Ovary (tissue), 9 donors: ENCODE results near the gene AGO3. TPM values are rescaled to one million over a fixed set of nuclear protein-coding genes. Genes with fewer than 3 reads are reported as not detected.

Source experiments
- DNase-seq, 5 donors: peaks; one replicate each; pipeline ENCODE4 v3.0.0-alpha.2; 2019 to 2020
- H3K27ac ChIP-seq, 2 donors: fragments of 200-600 bp; one replicate each; pipeline versions ENCODE4 v1.5.1 to v1.8.0; 2019 to 2022
- H3K27me3 ChIP-seq: fragments of 200-600 bp; one replicate; pipeline ENCODE4 v1.8.0; 2022
- H3K36me3 ChIP-seq: fragments of 200-600 bp; sonication (generic); one replicate; pipeline ENCODE4 v1.5.1; 2019
- H3K4me1 ChIP-seq: one replicate; pipeline ENCODE4 v1.8.1; 2013; ENCODE audit warnings: mild to moderate bottlenecking, moderate library complexity; ENCODE audit not compliant: insufficient read depth
- H3K4me3 ChIP-seq: fragments of 200-600 bp; sonication (generic); one replicate; pipeline ENCODE4 v1.5.1; 2017
- H3K9me3 ChIP-seq, 2 donors: fragments of 200-600 bp in 1 of 2; sonication (generic) in 1 of 2; one replicate each; pipeline versions ENCODE4 v1.5.1 to v1.8.1; 2013 to 2019; ENCODE audit warnings: mild to moderate bottlenecking in 1 of 2, moderate library complexity in 1 of 2
- EP300 ChIP-seq: sonication (generic); formaldehyde crosslinking; IDR thresholded peaks from one replicate; pipeline ENCODE4 v1.6.1; 2017; ENCODE audit warnings: antibody characterized with exemption
- POLR2A ChIP-seq: fragments of 450-650 bp; IDR thresholded peaks from one replicate; pipeline ENCODE4 v1.6.1; 2017; ENCODE audit warnings: antibody characterized with exemption, mild to moderate bottlenecking, moderate library complexity
- WGBS, 3 donors: extraction: QIAGEN DNeasy Blood & Tissue Kit in 1 of 3; methylation state at CpG; one replicate each; pipeline versions ENCODE4 v1.1.5 to v1.1.7; 2013 to 2017; 5-methylcytosine and 5-hydroxymethylcytosine counted together
- intact Hi-C, 4 donors: fragments of 100-400 bp; cut with DNase I; formaldehyde crosslinking; loops; one replicate each; pipeline versions ENCODE4 v1.11.0 to v1.15.1; 2022 to 2023
- polyA plus RNA-seq, 2 donors: library from polyadenylated mRNA; stranded (reverse); fragments of 200-250 nt in 1 of 2; fragments of 350-450 nt in 1 of 2; fragmentation: Illumina TruSeq in 1 of 2; extraction: RNeasy Lipid Tissue Mini Kit (QIAGEN cat#74804) in 1 of 2; gene quantifications; one replicate each; pipeline ENCODE4 v1.2.3, GENCODE V29; 2013 to 2014
- total RNA-seq, 7 donors: library from RNA; depleted of rRNA in 2 of 7; stranded (reverse); fragments of >200 nt in 2 of 7; fragmentation: NEBNext Ultra II Directional in 3 of 7; extraction: Animal tissue kit (Norgen Biotek cat#: 25700) in 3 of 7; gene quantifications; one replicate each; pipeline versions ENCODE4 v1.1.0 to v1.2.4, GENCODE V29; 2016 to 2023
- TF ChIP-seq, protein P1 (sequence below), 3 donors: fragments of 450-650 bp in 2 of 3; fragments of 200-600 bp in 1 of 3; IDR thresholded peaks; one replicate each; pipeline versions ENCODE4 v1.5.1 to v1.8.0; 2016 to 2022; ENCODE audit warnings: antibody characterized with exemption in 3 of 3, mild to moderate bottlenecking in 1 of 3
- donor health status: DM: no; HTN: no; CAD: no; lungs with moderate emphysema.
- donor health status: DM: no; HTN: no; CAD: no.
- donor health status: Bipolar disorder and iron deficiency.
- donor health status: DM: yes; HTN: yes; CAD: no.
- donor health status: DM: no; HTN: no; CAD: no.
- donor health status: DM: yes; HTN: yes; CAD: no.

Gene AGO3
- total and polyA plus RNA-seq, 9 donors, result 3.8 to 44.1 (median 30.7) TPM

DNA sequence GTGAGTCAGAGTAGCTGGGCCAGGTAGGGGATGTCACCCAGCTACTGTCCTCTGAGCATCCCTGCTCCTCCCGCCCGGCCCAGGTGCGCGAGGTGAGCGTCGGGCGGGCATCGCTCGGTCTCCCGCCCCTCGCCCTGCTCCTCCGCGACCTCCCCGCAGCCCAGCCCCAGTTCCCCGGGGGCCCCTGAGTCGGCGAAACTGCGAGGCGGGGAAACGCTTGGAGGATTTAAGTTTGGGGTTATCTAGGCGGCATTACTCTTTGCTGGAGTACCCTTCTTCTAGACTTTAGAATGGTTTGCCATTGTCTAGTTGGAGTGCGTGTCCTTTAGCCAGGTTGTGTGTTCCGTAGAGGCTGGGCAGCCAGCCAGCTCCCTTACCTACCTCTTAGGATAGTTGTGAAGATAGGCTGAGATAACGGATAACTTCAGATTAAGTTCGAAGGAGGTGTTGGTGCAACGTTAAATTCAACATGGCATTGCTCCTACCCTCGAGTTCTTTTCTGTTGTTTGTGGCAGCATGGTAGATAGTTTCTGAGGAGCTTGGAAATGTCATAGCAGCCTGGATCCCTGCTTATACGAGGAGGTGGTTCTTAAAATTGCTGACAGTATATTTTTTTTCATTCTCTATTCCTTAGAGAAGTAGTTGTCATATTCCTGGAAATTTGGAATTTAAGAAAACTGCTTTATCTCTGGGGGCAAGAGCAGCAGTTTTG is 697 bp downstream of the AGO3 start:
- no peaks in the 10 kb centered on the region for H3K27me3 ChIP-seq
- intact Hi-C loops, result no loop called here
- H3K36me3 ChIP-seq, result no peaks in the 10 kb centered on the region
- WGBS, 3 donors, result 0 to 1% (median 0%) methylated on average over 28 of the region's 28 CpGs
- no peak for TF ChIP-seq EP300
- TF ChIP-seq, protein P1, sequence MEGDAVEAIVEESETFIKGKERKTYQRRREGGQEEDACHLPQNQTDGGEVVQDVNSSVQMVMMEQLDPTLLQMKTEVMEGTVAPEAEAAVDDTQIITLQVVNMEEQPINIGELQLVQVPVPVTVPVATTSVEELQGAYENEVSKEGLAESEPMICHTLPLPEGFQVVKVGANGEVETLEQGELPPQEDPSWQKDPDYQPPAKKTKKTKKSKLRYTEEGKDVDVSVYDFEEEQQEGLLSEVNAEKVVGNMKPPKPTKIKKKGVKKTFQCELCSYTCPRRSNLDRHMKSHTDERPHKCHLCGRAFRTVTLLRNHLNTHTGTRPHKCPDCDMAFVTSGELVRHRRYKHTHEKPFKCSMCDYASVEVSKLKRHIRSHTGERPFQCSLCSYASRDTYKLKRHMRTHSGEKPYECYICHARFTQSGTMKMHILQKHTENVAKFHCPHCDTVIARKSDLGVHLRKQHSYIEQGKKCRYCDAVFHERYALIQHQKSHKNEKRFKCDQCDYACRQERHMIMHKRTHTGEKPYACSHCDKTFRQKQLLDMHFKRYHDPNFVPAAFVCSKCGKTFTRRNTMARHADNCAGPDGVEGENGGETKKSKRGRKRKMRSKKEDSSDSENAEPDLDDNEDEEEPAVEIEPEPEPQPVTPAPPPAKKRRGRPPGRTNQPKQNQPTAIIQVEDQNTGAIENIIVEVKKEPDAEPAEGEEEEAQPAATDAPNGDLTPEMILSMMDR (IDR thresholded peaks at IDR 0.05), result no peak
- TF ChIP-seq POLR2A, result no peak
- no peaks in the 10 kb centered on the region for H3K9me3 ChIP-seq
- peak overlapping the region; percentile 94 to 99 for H3K27ac ChIP-seq
- H3K4me3 ChIP-seq, result peak overlapping the region; percentile 82
- no peaks in the 10 kb centered on the region for H3K4me1 ChIP-seq
- peak in 4 of 5 donors; percentile 20 to 61 (median 47) for DNase-seq

DNA sequence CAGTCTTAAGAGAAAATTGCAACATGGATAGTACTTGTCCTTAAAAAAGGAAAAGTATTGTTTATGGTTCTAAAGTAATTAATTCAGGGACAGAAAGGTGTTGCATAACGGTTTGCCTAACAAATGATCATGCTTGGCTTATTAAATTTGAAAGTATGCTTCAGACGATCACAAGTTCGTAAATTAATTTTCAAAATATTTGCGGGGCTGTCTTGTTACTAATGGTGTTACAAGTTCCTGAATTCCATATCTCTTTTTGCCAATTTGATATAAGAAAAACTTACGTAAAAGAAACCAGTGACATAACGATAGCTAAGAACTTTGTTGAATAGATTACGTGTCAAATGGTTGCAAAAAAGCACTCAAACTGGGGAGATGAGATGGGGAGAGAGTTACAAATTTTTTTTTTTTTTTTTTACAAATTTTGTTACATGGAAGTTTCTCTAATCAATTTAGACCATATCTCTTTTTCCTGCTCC is 1.3 kb downstream of the AGO3 start:
- H3K36me3 ChIP-seq, result no peaks in the 10 kb centered on the region
- intact Hi-C loops, result no loop called here
- no peak for DNase-seq
- WGBS, 3 donors, result 42 to 48% (median 44%) methylated on average over 7 of the region's 7 CpGs
- no peaks in the 10 kb centered on the region for H3K9me3 ChIP-seq
- no peak overlapping the region for H3K27ac ChIP-seq
- H3K4me1 ChIP-seq, result no peaks in the 10 kb centered on the region
- peak overlapping the region; percentile 82 for H3K4me3 ChIP-seq
- H3K27me3 ChIP-seq, result no peaks in the 10 kb centered on the region
- TF ChIP-seq POLR2A (no peak), EP300 (no peak)
- TF ChIP-seq, protein P1 (IDR thresholded peaks at IDR 0.05), result no peak

DNA sequence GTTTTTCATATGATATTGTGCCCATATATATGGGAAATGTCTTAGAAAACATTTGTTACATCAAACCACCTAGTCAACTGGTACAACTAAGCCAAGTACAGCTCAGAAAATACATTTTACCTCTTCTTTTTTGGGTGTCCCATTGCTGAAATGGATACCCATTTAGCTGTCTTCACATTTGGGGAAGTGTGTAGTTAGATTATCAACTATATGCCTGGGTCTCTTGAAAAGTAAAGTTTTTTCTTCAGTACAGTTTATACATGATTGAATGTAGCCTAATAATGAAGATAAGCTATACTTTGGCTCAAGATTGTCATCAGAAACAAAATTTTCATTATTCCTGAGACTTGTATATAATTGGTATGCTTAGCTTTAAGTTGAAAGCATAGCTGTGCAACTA is 2.0 kb downstream of the AGO3 start:
- Histone ChIP-seq H3K36me3 (no peaks in the 10 kb centered on the region), H3K4me1 (no peaks in the 10 kb centered on the region), H3K27me3 (no peaks in the 10 kb centered on the region), H3K4me3 (no peak overlapping the region), H3K9me3 (no peaks in the 10 kb centered on the region), H3K27ac (no peak overlapping the region)
- TF ChIP-seq, protein P1 (IDR thresholded peaks at IDR 0.05), result no peak
- TF ChIP-seq POLR2A, result no peak
- TF ChIP-seq EP300, result no peak
- intact Hi-C loops, result no loop called here
- no peak for DNase-seq

DNA sequence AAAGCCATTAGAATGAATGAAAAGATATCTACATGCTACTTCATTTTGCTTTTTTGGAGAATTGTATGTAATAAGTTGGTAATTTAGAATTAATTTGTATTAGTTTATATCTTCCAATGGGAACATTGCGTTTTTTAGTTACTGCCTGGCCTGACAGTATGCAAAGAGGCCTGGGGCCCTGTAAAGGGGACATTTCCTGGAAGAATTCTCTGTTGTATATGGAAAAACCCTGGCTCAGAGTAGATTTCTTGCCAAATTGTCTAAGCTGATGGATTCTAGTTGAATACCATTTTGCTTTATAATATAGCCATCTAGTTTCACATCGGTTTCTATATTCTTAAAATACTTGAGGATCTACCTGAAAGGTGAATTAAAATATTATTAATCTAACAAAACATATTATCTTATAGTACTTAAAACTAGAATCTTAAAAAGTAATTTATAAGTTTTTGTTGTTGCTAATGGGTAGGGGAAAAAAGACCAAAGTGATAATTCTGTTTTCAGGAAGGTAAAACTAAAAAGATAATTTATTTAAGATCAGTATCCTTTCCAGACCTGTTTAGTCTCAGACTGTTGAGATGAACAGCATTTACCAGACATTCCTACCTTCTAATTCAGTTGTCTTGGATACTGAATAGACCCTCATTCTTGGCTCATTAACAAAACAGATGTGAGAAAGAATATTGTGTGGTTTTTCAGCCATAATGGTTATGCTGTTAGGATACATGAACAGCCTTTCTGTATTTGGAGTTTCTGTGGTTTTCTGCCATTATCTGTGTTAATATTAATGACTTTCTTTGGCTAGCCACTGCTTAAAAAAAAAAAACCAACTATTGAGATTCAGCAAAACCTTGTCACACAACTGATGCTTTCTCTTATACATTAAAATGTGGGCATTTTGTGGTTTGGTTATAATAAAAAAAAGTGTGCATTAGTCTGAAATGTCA is 4.8 kb downstream of the AGO3 start:
- no peaks in the 10 kb centered on the region for H3K4me1 ChIP-seq
- intact Hi-C loops, result no loop called here
- H3K27ac ChIP-seq, result no peak overlapping the region
- TF ChIP-seq, protein P1 (IDR thresholded peaks at IDR 0.05), result no peak
- TF ChIP-seq EP300 (no peak), POLR2A (no peak)
- no peaks in the 10 kb centered on the region for H3K27me3 ChIP-seq
- H3K9me3 ChIP-seq, result no peaks in the 10 kb centered on the region
- H3K4me3 ChIP-seq, result no peak overlapping the region
- 52 to 60% (median 58%) methylated on average over 2 of the region's 2 CpGs for WGBS, 3 donors
- DNase-seq, result no peak
- H3K36me3 ChIP-seq, result no peaks in the 10 kb centered on the region
